Measurements from ENCODE around the gene GLI3.

DNA sequence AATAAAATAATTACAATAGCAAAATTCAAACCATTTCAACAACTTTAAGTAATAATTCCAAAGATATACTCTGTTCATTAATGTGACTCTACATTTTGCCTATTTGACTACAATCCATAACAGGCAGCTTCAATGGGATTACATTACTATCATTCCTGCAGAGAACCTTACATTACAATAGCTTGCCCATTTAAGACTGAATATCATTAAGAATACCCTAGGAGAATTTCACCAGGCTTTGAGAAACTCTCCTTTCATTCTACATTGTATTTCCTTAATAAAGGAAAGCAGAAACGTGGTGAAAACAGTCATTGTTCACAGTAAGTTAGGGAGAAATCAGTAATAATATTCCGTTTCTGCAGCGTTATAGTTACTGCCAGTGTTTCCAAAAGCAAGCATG is 209.5 kb downstream of the GLI3 start:
- TF ChIP-seq, protein P1, sequence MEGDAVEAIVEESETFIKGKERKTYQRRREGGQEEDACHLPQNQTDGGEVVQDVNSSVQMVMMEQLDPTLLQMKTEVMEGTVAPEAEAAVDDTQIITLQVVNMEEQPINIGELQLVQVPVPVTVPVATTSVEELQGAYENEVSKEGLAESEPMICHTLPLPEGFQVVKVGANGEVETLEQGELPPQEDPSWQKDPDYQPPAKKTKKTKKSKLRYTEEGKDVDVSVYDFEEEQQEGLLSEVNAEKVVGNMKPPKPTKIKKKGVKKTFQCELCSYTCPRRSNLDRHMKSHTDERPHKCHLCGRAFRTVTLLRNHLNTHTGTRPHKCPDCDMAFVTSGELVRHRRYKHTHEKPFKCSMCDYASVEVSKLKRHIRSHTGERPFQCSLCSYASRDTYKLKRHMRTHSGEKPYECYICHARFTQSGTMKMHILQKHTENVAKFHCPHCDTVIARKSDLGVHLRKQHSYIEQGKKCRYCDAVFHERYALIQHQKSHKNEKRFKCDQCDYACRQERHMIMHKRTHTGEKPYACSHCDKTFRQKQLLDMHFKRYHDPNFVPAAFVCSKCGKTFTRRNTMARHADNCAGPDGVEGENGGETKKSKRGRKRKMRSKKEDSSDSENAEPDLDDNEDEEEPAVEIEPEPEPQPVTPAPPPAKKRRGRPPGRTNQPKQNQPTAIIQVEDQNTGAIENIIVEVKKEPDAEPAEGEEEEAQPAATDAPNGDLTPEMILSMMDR (IDR thresholded peaks at IDR 0.05), result no peak
- TF ChIP-seq MAZ (IDR thresholded peaks at IDR 0.05; ENCODE audit: borderline replicate concordance, low read depth, low read length) (no peak), POLR2A (IDR thresholded peaks at IDR 0.05; ENCODE audit: low read length) (no peak), ESRRA (IDR thresholded peaks at IDR 0.05; ENCODE audit: borderline replicate concordance, low read length) (no peak), SMC3 (IDR thresholded peaks at IDR 0.05) (no peak), CBX2 (IDR thresholded peaks at IDR 0.05; ENCODE audit: borderline replicate concordance, low read depth) (no peak), CHD4 (IDR thresholded peaks at IDR 0.05; ENCODE audit: borderline replicate concordance) (no peak), RNF2 (IDR thresholded peaks at IDR 0.05; ENCODE audit: borderline replicate concordance, low read depth) (no peak)
- TF ChIP-seq, protein P2, sequence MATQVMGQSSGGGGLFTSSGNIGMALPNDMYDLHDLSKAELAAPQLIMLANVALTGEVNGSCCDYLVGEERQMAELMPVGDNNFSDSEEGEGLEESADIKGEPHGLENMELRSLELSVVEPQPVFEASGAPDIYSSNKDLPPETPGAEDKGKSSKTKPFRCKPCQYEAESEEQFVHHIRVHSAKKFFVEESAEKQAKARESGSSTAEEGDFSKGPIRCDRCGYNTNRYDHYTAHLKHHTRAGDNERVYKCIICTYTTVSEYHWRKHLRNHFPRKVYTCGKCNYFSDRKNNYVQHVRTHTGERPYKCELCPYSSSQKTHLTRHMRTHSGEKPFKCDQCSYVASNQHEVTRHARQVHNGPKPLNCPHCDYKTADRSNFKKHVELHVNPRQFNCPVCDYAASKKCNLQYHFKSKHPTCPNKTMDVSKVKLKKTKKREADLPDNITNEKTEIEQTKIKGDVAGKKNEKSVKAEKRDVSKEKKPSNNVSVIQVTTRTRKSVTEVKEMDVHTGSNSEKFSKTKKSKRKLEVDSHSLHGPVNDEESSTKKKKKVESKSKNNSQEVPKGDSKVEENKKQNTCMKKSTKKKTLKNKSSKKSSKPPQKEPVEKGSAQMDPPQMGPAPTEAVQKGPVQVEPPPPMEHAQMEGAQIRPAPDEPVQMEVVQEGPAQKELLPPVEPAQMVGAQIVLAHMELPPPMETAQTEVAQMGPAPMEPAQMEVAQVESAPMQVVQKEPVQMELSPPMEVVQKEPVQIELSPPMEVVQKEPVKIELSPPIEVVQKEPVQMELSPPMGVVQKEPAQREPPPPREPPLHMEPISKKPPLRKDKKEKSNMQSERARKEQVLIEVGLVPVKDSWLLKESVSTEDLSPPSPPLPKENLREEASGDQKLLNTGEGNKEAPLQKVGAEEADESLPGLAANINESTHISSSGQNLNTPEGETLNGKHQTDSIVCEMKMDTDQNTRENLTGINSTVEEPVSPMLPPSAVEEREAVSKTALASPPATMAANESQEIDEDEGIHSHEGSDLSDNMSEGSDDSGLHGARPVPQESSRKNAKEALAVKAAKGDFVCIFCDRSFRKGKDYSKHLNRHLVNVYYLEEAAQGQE (IDR thresholded peaks at IDR 0.05), result no peak
